OCI-LY3 (cell line): ENCODE data around the gene COL27A1.

Source experiments
- H2AFZ ChIP-seq: fragments of 200-600, 300-600 bp; shearing (Covaris generic); 2 replicates; pipeline ENCODE4 v1.6.0; 2014; ENCODE audit warnings: antibody characterized with exemption, low read depth, low read length
- H3K27ac ChIP-seq: fragments of 200-600, 300-600 bp; sonication (generic); 2 replicates; pipeline ENCODE4 v1.5.1; 2014; ENCODE audit warnings: mild to moderate bottlenecking, low read length, moderate library complexity, mixed read lengths
- H3K27me3 ChIP-seq: fragments of 200-600, 300-600 bp; sonication (generic); 2 replicates; pipeline ENCODE4 v1.6.1; 2014; ENCODE audit warnings: low read depth, low read length, mixed read lengths
- H3K36me3 ChIP-seq: fragments of 200-600, 300-600 bp; sonication (generic); replicated peaks from 2 replicates; pipeline ENCODE3; 2014; ENCODE audit warnings: low read depth, low read length, mixed read lengths
- H3K4me1 ChIP-seq: fragments of 300-600, 200-600 bp; sonication (generic); 2 replicates; pipeline ENCODE4 v1.6.1; 2014; ENCODE audit warnings: low read length, mixed read lengths
- H3K4me2 ChIP-seq: fragments of 200-600, 300-600 bp; sonication (generic); 2 replicates; pipeline ENCODE4 v1.6.1; 2014; ENCODE audit warnings: low read length, mixed read lengths
- H3K4me3 ChIP-seq: fragments of 300-600, 200-600 bp; sonication (generic); 2 replicates; pipeline ENCODE4 v1.5.1; 2014; ENCODE audit warnings: antibody characterized with exemption, mild to moderate bottlenecking, low read length, moderate library complexity
- H3K79me2 ChIP-seq: fragments of 300-600, 200-600 bp; shearing (Covaris generic); 2 replicates; pipeline ENCODE4 v1.6.1; 2014; ENCODE audit warnings: mild to moderate bottlenecking, low read length, mixed read lengths
- H3K9ac ChIP-seq: fragments of 300-600, 200-600 bp; shearing (Covaris generic); 2 replicates; pipeline ENCODE4 v1.6.0; 2014; ENCODE audit warnings: mild to moderate bottlenecking, low read length, moderate library complexity
- H3K9me3 ChIP-seq: fragments of 200-600, 300-600 bp; shearing (Covaris generic); 2 replicates; pipeline ENCODE4 v1.6.1; 2014; ENCODE audit warnings: low read length, mixed read lengths; ENCODE audit not compliant: insufficient read depth
- H4K20me1 ChIP-seq: fragments of 200-600, 300-600 bp; sonication (generic); 2 replicates; pipeline ENCODE4 v1.6.1; 2016; ENCODE audit warnings: low read length, mixed read lengths; ENCODE audit not compliant: insufficient read depth
- CTCF ChIP-seq: fragments of 200-600, 300-600 bp; sonication (generic); IDR thresholded peaks from 2 replicates; pipeline ENCODE4 v1.5.1; 2014; ENCODE audit warnings: antibody characterized with exemption, low read length, low read depth
- EZH2phosphoT487 ChIP-seq: fragments of 200-600 bp; shearing (Covaris generic); IDR thresholded peaks from 2 replicates; pipeline ENCODE4 v1.6.1; 2018; ENCODE audit warnings: antibody characterized with exemption, mixed run types, low read depth

COL27A1 gene

DNA sequence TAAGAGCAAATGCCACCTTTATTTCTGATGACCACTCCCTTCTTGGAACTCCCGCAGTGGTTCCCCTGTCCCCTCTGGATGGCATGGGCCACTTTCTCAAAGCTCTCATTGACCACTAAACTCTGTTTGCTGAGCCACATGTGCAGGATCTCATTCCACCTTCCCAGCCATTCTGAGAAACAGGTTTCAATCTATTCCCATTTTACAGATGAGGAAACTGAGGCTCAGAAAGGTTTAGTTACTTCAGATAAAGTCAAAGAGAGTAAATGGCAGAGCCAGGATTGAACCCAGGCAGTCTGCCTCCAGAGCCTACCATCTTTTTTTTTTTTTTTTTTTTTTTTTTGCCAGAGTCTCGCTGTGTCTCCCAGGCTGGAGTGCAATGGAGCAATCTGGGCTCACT, 24.2 kb downstream of the COL27A1 start:
- TF ChIP-seq EZH2phosphoT487 (no peak), CTCF (no peak)
- no peak overlapping the region for H2AFZ ChIP-seq
- no peaks in the 10 kb centered on the region for H3K36me3 ChIP-seq
- H3K4me2 ChIP-seq = no peak overlapping the region
- peaks cover 38% of the 10 kb centered on the region for H3K27me3 ChIP-seq
- H3K79me2 ChIP-seq = no peaks in the 10 kb centered on the region
- no peaks in the 10 kb centered on the region for H4K20me1 ChIP-seq
- H3K9me3 ChIP-seq = no peaks in the 10 kb centered on the region
- H3K27ac ChIP-seq = no peak overlapping the region
- no peak overlapping the region for H3K9ac ChIP-seq
- H3K4me1 ChIP-seq = no peaks in the 10 kb centered on the region
- no peak overlapping the region for H3K4me3 ChIP-seq

DNA sequence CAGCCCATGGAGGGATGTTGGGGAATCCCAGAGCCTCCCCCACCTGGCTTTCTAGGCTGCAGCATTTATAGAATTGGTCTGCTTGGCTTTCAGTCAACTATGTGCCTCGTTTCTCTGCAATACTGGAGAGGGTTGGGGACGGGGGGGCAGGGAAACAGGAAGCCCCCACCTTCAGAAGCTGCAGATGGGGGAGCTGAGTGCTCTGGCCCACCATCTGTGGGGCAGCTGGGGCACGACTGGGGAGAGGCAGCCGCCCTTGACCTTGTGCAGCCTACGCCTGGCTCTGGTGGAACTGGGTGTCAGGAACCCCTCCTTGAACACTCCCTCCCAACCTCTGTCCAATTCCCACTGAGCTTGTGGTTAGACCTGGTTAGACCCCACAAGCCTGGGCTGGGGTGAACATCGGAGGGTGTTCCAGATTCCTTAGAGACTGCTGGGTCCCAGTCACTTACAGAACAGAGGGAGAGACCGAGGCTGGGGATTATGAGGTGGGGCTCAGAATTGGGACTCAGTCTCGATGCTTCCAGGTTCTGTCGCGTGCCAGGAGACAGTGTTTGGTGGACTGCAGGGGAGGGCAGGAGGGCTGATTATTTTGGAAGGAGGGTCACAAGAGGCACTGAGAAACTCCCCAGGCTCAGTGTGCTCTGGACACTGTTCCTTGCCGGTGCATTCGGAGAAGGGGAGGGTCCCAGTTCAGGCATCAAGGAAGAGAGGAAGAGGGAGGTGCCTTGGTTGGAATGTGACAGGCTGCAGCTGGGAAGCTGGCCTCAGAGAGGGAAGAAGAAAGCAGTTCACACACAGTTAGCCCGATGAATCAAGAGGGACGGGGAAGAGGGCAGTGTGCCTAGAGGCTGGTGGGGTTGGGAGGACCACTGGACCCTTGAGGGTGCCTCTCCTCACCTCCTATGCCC, 25.6 kb downstream of the COL27A1 start:
- no peaks in the 10 kb centered on the region for H3K36me3 ChIP-seq
- no peak overlapping the region for H3K4me2 ChIP-seq
- H3K4me3 ChIP-seq = no peak overlapping the region
- H3K9ac ChIP-seq = no peak overlapping the region
- H4K20me1 ChIP-seq = no peaks in the 10 kb centered on the region
- no peak for TF ChIP-seq EZH2phosphoT487
- no peak for TF ChIP-seq CTCF
- H3K27me3 ChIP-seq = peaks cover 36% of the 10 kb centered on the region
- H3K4me1 ChIP-seq = no peaks in the 10 kb centered on the region
- H2AFZ ChIP-seq = no peak overlapping the region
- no peak overlapping the region for H3K27ac ChIP-seq
- no peaks in the 10 kb centered on the region for H3K9me3 ChIP-seq
- no peaks in the 10 kb centered on the region for H3K79me2 ChIP-seq

DNA sequence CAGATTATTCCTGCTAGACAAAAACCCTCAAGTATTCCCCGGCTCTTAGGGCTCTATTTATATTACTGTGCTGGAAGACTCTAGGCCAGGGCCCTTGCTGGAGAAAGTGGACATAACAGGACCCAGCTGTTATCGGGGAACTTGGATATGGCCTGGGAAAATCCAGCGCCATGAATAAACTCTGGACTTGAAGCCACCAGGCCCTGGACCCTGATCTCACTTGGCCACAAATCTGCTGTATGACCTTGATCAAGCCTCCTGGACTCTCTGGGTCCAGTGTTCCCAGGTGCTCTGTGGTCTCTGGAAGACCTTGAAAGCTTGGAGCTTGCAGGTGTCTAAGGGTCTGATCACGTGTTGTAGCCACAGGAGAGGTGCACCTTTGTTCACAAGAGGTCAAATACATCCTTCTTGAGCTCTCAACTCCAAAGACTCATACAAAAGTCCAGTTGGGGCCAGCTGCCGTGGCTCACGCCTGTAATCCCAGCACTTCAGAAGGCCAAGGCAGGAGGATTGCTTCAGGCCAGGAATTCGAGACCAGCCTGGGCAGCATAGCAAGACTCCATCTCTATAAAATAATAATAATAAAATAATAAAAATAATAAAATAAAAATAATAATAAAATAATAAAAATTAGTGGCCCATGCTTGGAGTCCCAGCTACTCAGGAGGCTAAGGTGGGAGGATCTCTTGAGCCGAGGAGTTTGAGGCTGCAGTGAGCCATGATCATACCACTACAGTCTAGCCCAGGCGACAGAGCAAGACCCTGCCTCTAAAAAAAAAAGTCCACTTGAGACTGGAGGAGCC, 26.5 kb downstream of the COL27A1 start:
- Histone ChIP-seq H3K9ac (no peak overlapping the region), H3K79me2 (no peaks in the 10 kb centered on the region), H3K4me3 (no peak overlapping the region), H3K4me1 (no peaks in the 10 kb centered on the region), H4K20me1 (no peaks in the 10 kb centered on the region), H3K36me3 (no peaks in the 10 kb centered on the region), H2AFZ (no peak overlapping the region), H3K27ac (no peak overlapping the region), H3K27me3 (peaks cover 27% of the 10 kb centered on the region), H3K4me2 (no peak overlapping the region), H3K9me3 (no peaks in the 10 kb centered on the region)
- no peak for TF ChIP-seq EZH2phosphoT487
- no peak for TF ChIP-seq CTCF

GRCh38 chr9:114183006-114183405, 27.7 kb downstream of the COL27A1 start:
- TF ChIP-seq CTCF (no peak), EZH2phosphoT487 (no peak)
- no peak overlapping the region for H3K9ac ChIP-seq
- H3K4me2 ChIP-seq = no peak overlapping the region
- H3K27ac ChIP-seq = no peak overlapping the region
- H4K20me1 ChIP-seq = no peaks in the 10 kb centered on the region
- no peaks in the 10 kb centered on the region for H3K36me3 ChIP-seq
- H3K9me3 ChIP-seq = no peaks in the 10 kb centered on the region
- peaks cover 15% of the 10 kb centered on the region for H3K27me3 ChIP-seq
- no peak overlapping the region for H2AFZ ChIP-seq
- H3K4me1 ChIP-seq = no peaks in the 10 kb centered on the region
- H3K79me2 ChIP-seq = no peaks in the 10 kb centered on the region
- no peak overlapping the region for H3K4me3 ChIP-seq
